ENCODE measurements around the gene WDR37. TPM values are rescaled to one million over a fixed set of nuclear protein-coding genes. Genes with fewer than 3 reads are reported as not detected.
A peak's percentile ranks its signal among the peaks of the same experiment; 100 is the strongest.

The WDR37 gene
- polyA plus RNA-seq, 2 of the 4 experiments (the other 2 are of a cell fraction): 5.9 to 7.1 TPM

- 98% methylated on average over 4 of the region's 9 CpGs for WGBS (ENCODE audit: missing lambda C conversion rate)
- POLR2A ChIA-PET: interaction anchor here (0.8 to 1.0 kb wide), 2 partner anchors 28 kb away, joined by 3 read pairs; partner anchors contain the start of gene IDI1
- FAIRE-seq: no peak
These were observed 35.2 kb upstream of the WDR37 start for GRCh38 chr10:1020958-1021357.

GRCh38 chr10:1022413-1022812 lies 33.8 kb upstream of the WDR37 start:
- no peak overlapping the region for H3K4me3 ChIP-seq
- WGBS (ENCODE audit: missing lambda C conversion rate): 95% methylated on average over 12 of the region's 12 CpGs
- ChIA-PET POLR2A (no interaction called here), CTCF (interaction anchor here (1.0 kb wide), 1 partner anchor 14 kb away, joined by 3 read pairs; no protein-coding TSS in a partner anchor)
- no peaks in the 10 kb centered on the region for H3K4me1 ChIP-seq
- TF ChIP-seq PHF8 (IDR thresholded peaks at IDR 0.05; ENCODE audit: borderline replicate concordance, low read depth) (no peak), KDM1A (IDR thresholded peaks at IDR 0.05; ENCODE audit: low read depth) (no peak), EHF (CRISPR knock-in tag; IDR thresholded peaks at IDR 0.05) (no peak), NFE2L2 (conservative IDR thresholded peaks at IDR 0.05; ENCODE audit: low read length) (no peak), FOXS1 (CRISPR knock-in tag; IDR thresholded peaks at IDR 0.05) (no peak), JUN (IDR thresholded peaks at IDR 0.05) (no peak), FOSL2 (IDR thresholded peaks at IDR 0.05) (no peak), FOSL2 (CRISPR knock-in tag; IDR thresholded peaks at IDR 0.05) (no peak), JUNB (IDR thresholded peaks at IDR 0.05) (no peak), CBX2 (IDR thresholded peaks at IDR 0.05; ENCODE audit: borderline replicate concordance, low read depth) (no peak), ATOH8 (CRISPR knock-in tag; IDR thresholded peaks at IDR 0.05; ENCODE audit: low read depth) (no peak), HES2 (IDR thresholded peaks at IDR 0.05) (no peak), KDM5A (IDR thresholded peaks at IDR 0.05) (no peak), MYC (IDR thresholded peaks at IDR 0.05; ENCODE audit: borderline replicate concordance, low read length) (no peak), SMC3 (IDR thresholded peaks at IDR 0.05) (no peak), NR3C1 (IDR thresholded peaks at IDR 0.05) (no peak), HDAC2 (IDR thresholded peaks at IDR 0.05) (no peak), RFX5 (IDR thresholded peaks at IDR 0.05) (no peak)
- ATAC-seq: no peak
- no peak overlapping the region for H3K4me2 ChIP-seq
- no peak overlapping the region for H3K27ac ChIP-seq
- H3K9me3 ChIP-seq: no peaks in the 10 kb centered on the region
- no peak for DNase-seq (ENCODE audit: low read depth in 1 of 2, low spot score in 1 of 2)
- FAIRE-seq: no peak

More at GRCh38 chr10:1020958-1021357, 35.2 kb upstream of the WDR37 start:
- ATAC-seq (peak; percentile 25 to 32; a peak in 5 of 6 replicates), DNase-seq (ENCODE audit: low read depth in 1 of 2, low spot score in 1 of 2) (no peak)
- Histone ChIP-seq H3K4me2 (no peak overlapping the region), H3K9me3 (no peaks in the 10 kb centered on the region), H3K4me1 (no peaks in the 10 kb centered on the region), H3K4me3 (no peak overlapping the region), H3K27ac (no peak overlapping the region)
- TF ChIP-seq GATA3 (IDR thresholded peaks at IDR 0.05; ENCODE audit: borderline replicate concordance): no peak
- no peak for TF ChIP-seq CEBPB (IDR thresholded peaks at IDR 0.05)
- TF ChIP-seq JUNB (IDR thresholded peaks at IDR 0.05): no peak
- no peak for TF ChIP-seq EHF (CRISPR knock-in tag; IDR thresholded peaks at IDR 0.05)
- no peak for TF ChIP-seq HES2 (IDR thresholded peaks at IDR 0.05)
- TF ChIP-seq RCOR1 (IDR thresholded peaks at IDR 0.05; ENCODE audit: low read depth, low read length): no peak
- no peak for TF ChIP-seq MYC (IDR thresholded peaks at IDR 0.05; ENCODE audit: borderline replicate concordance, low read length)
- CTCF ChIA-PET: interaction anchor here (0.9 kb wide), 1 partner anchor 8 kb away, joined by 3 read pairs; no protein-coding TSS in a partner anchor

- no peak overlapping the region for H3K27ac ChIP-seq
- no peak overlapping the region for H3K4me2 ChIP-seq
- no peak for ATAC-seq
- H3K4me3 ChIP-seq: no peak overlapping the region
- H3K4me1 ChIP-seq: no peaks in the 10 kb centered on the region
- ChIA-PET POLR2A (no interaction called here), CTCF (interaction anchor here (0.8 to 1.1 kb wide), 2 partner anchors 36 to 1648 kb away, joined by 3 read pairs; partner anchors contain the start of gene GTPBP4)
- DNase-seq (ENCODE audit: low read depth in 1 of 2, low spot score in 1 of 2): no peak
- H3K9me3 ChIP-seq: no peaks in the 10 kb centered on the region
- no peak for TF ChIP-seq HOXB13 (CRISPR knock-in tag; IDR thresholded peaks at IDR 0.05; ENCODE audit: low read depth)
- TF ChIP-seq RARB (CRISPR knock-in tag; IDR thresholded peaks at IDR 0.05): no peak
- TF ChIP-seq HOXA7 (CRISPR knock-in tag; IDR thresholded peaks at IDR 0.05): no peak
- no peak for FAIRE-seq
- 91% methylated on average over 12 of the region's 12 CpGs for WGBS (ENCODE audit: missing lambda C conversion rate)
These were observed 32.1 kb upstream of the WDR37 start for GRCh38 chr10:1024103-1024502.
